Measurements from ENCODE around the gene CD14. TPM values are rescaled to one million over a fixed set of nuclear protein-coding genes. Genes with fewer than 3 reads are reported as not detected.

Gene CD14
- total RNA-seq, 1 experiment from 2014 or later: 0.13 TPM

- H4K5ac ChIP-seq (ENCODE audit: insufficient read length, low read depth, low read length): no peak overlapping the region
- no CpG with 5 or more reads among the region's 3 CpGs for WGBS (ENCODE audit: extremely low coverage, insufficient read length, low lambda C conversion rate)
Measured at GRCh38 chr5:140677947-140678346, 45.0 kb upstream of the CD14 start.

More at GRCh38 chr5:140677947-140678346, 45.0 kb upstream of the CD14 start:
- Histone ChIP-seq H3K14ac (ENCODE audit: insufficient read depth, low read length) (no peak overlapping the region), H4K8ac (replicated peaks; ENCODE audit: insufficient read length, low read depth, low read length) (no peak overlapping the region), H3K79me1 (ENCODE audit: insufficient read depth, low read depth, low read length, poor library complexity, severe bottlenecking) (no peaks in the 10 kb centered on the region), H3T11ph (ENCODE audit: low read length) (no peak overlapping the region), H3K27ac (ENCODE audit: insufficient read length, low read depth, low read length) (no peak overlapping the region), H2AFZ (ENCODE audit: low read length) (no peak overlapping the region), H2BK120ac (ENCODE audit: low read depth, low read length, poor library complexity, severe bottlenecking) (no peak overlapping the region), H2BK12ac (ENCODE audit: insufficient read length, low read depth, low read length) (no peak overlapping the region), H2BK20ac (ENCODE audit: low read depth, low read length, poor library complexity, severe bottlenecking) (no peak overlapping the region), H2BK15ac (ENCODE audit: low read depth, low read length) (no peak overlapping the region), H3K18ac (ENCODE audit: insufficient read length, low read depth, low read length) (no peak overlapping the region), H3K27me3 (ENCODE audit: insufficient read depth, low read length) (no peaks in the 10 kb centered on the region), H3K4me2 (ENCODE audit: insufficient read depth, insufficient read length, low read length) (no peak overlapping the region), H3K4ac (ENCODE audit: low read depth, low read length) (no peak overlapping the region), H4K91ac (ENCODE audit: insufficient read length, low read depth, low read length) (no peak overlapping the region), H2AK5ac (ENCODE audit: insufficient read length, low read length) (no peak overlapping the region), H3K56ac (ENCODE audit: insufficient read length, low read depth, low read length) (no peak overlapping the region), H3K23me2 (ENCODE audit: insufficient read length, low read depth, low read length, poor library complexity, severe bottlenecking) (no peaks in the 10 kb centered on the region), H3K4me1 (ENCODE audit: insufficient read depth, low read length) (no peaks in the 10 kb centered on the region), H3K9ac (ENCODE audit: extremely low read depth, insufficient read length, low read length) (no peak overlapping the region), H3K23ac (ENCODE audit: insufficient read length, low read depth, low read length) (no peak overlapping the region), H4K20me1 (ENCODE audit: control insufficient read depth, insufficient read depth, insufficient read length) (no peaks in the 10 kb centered on the region), H2BK5ac (ENCODE audit: insufficient read length, low read length) (no peak overlapping the region), H3K9me3 (ENCODE audit: control insufficient read depth, low read depth, low read length) (no peaks in the 10 kb centered on the region), H3K79me2 (ENCODE audit: insufficient read depth, low read length) (no peaks in the 10 kb centered on the region)
- no peak for DNase-seq
- no peaks in the 10 kb centered on the region for H3K27me3 Mint-ChIP-seq (ENCODE audit: low read depth)
- no peaks in the 10 kb centered on the region for H3K9me3 Mint-ChIP-seq
- peaks cover 10 to 86% (median 37%) of the 10 kb centered on the region in 3 experiments for H3K36me3 Mint-ChIP-seq (ENCODE audit: insufficient read depth in 1 of 3, low read depth in 3 of 3)
- TF ChIP-seq CTCF (conservative IDR thresholded peaks at IDR 0.05): no peak
- H3K4me3 Mint-ChIP-seq: no peak overlapping the region
- no peaks in the 10 kb centered on the region for H3K4me1 Mint-ChIP-seq
- no peak overlapping the region for H3K27ac Mint-ChIP-seq

All from H9 (cell line).